HG02763 (cell line): Measurements from ENCODE around the gene BUB3.
A peak's percentile ranks its signal among the peaks of the same experiment; 100 is the strongest.
"Not testable (repeated sequence)": the region's sequence is repeated elsewhere in the genome, so short reads cannot be mapped to it uniquely, and the experiment has no call there.

Experiments used
- ATAC-seq: cut with Tn5 transposase; IDR thresholded peaks from one replicate; pipeline ENCODE4 v1.9.1; 2021; ENCODE audit warnings: mild to moderate bottlenecking, moderate library complexity; ENCODE audit not compliant: unreplicated experiment

Gene BUB3

DNA sequence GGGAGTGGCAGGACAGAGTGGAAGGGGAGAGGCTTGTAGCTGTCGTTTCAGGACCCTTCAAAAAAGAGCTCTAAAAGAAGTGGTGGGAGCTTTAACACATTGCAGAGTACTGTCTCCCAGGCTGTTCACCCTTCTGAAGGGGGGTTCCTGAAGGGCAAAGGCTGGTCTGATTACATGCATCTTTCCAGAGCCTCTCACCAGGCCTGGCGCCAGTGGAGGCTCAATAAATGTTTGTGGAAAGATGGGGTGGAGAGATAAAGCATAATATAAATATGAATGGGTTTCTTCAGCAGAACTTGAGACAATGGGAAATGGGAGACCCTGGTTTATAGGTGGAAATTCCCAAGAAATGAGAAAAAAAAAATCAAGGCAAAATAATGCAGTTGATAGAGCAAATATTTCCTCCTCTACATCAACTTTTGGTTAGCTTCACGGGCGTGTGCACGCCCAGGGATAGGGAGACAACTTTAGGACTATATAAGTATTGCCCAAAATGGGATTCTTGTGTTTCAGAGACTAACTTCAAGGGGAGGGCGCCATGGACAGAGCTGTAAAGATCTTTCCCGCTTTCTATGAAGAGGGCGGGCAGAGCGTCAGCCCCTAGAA is 613 bp upstream of the BUB3 start:
- no peak for ATAC-seq

DNA sequence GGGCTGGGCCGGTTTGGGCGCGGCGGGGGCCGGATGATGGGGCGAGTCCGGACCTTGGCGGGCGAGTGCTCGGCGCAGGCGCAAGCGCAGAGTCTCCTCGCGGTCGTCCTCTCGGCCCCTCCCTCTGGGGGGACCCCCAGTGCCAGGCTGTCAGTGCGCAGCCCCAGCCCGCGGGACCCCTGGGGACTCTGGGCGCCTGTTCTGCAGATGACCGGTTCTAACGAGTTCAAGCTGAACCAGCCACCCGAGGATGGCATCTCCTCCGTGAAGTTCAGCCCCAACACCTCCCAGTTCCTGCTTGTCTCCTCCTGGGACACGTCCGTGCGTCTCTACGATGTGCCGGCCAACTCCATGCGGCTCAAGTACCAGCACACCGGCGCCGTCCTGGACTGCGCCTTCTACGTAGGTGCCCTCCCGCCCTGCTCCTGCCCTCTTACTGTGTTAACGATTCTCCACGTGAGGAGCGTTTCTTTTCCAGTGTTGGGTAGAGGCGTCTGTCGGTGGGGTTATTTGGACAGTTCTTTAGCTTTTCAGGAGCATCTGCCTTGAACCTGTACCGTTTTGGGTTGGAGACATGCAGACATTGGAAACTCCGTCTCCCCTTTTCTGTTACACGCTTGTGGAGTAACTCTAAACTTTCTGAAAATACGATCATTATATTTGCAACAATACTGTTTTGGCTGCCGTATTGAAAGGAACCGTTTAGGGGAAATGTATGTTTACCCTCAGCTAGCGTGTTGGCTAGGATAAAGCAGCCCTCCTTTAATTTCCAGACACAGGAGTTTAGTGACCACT is 706 bp downstream of the BUB3 start:
- ATAC-seq, result peak; percentile 47

DNA sequence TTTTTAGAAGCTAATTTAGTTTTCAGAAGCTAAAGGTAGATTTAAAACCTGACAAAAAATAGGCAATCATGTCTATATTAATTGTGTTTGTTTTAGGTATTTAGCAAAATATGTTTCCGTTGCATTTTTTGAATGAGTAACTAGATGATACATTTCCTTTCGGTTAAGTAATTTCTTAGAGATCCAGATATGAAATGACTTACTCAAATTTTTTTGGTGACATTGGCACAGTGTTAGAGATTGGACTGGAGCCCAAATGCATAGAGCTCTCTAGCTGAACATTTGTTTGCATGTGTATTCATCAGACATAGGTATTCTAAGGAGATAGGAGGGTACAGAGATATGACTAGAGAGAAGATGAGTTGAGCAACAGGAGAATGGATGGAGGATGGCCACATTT is 1.9 kb downstream of the BUB3 start:
- no peak for ATAC-seq

DNA sequence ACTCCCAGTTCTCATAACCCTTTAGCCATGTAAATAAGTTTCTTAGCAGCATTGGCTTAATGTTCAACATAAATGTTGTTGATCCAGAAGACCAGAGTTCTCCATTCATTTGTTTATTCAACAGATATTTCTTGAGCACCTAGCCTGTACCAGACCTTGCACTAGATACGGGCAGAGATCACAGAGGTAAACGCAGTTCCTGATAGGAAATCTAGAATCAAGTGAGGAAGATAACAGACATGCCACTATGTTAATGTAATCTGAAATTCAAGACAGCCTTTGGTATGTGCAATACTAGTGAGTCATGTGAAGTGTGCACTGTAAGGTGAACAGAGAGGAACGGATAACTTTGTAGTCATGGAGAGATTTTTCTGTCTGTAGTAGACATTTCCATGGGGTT is 3.0 kb downstream of the BUB3 start:
- no peak for ATAC-seq

DNA sequence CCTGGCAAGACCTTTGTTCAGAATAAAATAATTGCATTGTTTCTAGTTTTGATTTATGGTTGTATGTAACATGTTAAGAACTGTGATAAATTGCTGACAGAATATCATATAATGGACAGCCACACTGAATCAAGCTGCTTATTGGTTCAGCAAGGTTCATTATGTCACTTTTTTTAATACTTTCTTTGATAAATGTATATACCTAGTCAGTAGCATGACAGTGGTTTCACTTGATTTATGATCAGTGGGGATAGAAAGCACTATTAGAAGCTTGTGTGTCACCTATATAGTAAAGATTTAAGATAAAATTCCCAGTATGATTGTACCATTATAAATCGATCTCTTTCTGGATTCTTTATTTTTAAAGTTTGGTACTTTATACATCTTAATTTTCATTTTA is 4.5 kb downstream of the BUB3 start:
- ATAC-seq, result no peak

DNA sequence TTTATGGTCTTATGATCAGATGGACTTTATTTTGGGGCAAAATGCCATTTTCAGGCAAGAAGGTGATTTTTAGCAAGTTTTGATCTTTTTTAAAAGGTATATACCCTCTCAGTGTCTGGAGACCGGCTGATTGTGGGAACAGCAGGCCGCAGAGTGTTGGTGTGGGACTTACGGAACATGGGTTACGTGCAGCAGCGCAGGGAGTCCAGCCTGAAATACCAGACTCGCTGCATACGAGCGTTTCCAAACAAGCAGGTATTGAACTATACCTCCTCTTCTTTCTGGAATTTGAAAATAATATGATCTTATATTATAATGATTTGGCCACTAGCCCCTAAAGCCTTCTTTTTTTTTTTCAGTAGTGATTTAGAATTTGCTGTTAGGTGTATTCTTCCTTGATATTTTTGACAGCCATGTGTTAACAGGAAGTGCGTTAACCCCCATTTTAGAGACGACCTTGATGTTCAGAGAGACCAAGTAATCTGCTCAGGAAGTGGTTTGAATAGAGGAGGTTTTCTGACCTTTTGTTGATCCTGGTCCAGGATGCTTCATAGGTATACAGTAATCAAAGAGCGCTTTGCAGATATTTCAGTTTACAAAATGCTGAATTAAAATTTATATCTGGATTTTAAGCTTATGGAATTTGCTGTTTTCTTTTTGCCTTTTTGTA is 6.2 kb downstream of the BUB3 start:
- no peak for ATAC-seq

DNA sequence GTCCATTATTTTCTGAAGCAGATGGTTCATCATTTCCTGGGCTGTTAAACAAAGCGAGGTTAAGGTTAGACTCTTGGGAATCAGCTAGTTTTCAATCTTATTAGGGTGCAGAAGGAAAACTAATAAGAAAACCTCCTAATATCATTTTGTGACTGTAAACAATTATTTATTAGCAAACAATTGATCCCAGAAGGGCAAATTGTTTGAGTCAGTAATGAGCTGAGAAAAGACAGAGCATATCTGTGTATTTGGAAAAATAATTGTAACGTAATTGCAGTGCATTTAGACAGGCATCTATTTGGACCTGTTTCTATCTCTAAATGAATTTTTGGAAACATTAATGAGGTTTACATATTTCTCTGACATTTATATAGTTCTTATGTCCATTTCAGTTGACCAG is 10.1 kb downstream of the BUB3 start:
- ATAC-seq, result no peak

DNA sequence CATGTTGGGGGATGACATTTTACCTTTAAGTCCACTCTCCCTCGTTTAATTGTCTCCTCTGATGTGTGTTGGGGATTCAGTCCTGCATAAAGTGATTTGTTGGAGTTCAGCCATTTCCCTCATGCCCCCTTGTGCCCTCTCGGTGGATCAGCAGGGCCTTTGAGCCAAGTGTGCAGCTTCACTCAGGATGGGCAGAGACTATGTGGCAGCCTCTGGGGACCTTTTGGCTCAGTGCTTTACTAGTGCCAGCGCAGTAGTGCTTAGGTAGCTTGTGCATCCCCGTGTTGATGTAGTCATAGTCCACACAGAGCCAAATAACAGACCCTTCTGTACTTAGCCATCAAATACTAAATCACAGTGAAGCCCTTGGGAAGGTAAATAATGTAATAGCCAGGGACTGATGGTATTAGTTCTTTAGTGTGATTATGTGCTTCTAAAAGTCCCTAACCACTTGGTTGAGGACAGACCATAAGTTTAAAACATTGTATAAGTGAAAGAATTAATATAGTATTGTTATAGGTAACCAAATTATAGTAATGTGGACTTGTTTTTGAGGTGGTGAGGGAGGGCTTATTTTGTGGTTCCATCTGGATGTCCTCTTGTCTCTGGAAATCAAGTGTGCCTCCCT is 11.4 kb downstream of the BUB3 start:
- no peak for ATAC-seq

DNA sequence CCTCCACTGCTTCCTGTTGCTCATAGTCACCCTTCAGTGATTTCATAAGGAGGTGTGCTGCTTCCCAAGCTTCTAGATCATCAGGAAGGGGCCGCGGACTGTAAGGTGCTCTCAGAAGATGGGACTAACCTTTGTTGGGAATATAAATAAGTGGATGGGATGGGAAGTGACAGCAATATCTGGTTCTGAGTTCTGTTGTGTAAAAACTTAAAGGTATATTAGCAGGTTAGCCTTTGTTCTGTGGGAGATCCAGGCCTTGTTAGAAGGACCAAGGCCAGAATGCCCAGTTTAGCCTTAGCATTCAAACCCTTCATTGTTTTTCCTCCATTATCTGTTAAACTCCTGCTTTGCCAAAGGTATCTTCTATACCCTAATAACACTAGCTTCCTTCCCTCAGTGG is 12.4 kb downstream of the BUB3 start:
- no peak for ATAC-seq

DNA sequence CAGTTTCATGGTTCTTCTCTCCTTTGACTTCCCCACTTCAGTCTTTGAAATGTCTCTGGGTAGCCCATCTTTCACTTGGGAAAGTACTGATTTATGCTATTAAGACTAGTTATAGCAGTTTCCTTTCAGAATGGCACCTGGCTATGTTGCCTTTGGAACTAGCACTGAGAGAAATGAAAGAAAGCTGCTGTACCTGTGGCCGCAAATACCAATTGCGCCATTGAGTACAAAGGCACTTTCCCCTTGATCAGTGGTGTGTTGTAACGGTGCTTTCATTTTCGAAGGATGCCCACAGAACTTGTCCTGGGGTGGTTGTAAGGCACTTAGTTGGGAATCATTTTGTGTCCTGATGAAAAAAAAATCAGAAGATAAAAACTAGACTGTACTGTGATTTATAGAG is 16.8 kb downstream of the BUB3 start:
- no peak for ATAC-seq

DNA sequence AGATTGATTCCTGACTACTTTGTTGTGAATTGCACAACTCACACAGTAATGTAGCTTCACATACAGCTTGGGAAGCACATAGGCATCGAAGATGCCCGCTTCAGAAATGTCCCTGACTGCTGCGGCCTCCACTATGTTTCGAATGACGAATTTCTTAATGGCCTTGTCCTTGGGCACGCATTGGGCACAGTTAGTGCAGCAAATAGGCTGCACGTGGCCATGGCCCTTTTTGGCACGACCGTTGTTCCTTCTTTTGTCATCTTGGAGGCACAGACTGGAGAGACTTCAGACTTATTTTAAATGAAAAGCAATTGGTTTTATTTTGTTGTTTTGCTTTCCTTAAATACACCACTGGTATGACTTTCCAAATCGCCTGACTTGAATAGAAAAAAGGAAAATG is 17.4 kb downstream of the BUB3 start:
- ATAC-seq, result not testable (repeated sequence)

DNA sequence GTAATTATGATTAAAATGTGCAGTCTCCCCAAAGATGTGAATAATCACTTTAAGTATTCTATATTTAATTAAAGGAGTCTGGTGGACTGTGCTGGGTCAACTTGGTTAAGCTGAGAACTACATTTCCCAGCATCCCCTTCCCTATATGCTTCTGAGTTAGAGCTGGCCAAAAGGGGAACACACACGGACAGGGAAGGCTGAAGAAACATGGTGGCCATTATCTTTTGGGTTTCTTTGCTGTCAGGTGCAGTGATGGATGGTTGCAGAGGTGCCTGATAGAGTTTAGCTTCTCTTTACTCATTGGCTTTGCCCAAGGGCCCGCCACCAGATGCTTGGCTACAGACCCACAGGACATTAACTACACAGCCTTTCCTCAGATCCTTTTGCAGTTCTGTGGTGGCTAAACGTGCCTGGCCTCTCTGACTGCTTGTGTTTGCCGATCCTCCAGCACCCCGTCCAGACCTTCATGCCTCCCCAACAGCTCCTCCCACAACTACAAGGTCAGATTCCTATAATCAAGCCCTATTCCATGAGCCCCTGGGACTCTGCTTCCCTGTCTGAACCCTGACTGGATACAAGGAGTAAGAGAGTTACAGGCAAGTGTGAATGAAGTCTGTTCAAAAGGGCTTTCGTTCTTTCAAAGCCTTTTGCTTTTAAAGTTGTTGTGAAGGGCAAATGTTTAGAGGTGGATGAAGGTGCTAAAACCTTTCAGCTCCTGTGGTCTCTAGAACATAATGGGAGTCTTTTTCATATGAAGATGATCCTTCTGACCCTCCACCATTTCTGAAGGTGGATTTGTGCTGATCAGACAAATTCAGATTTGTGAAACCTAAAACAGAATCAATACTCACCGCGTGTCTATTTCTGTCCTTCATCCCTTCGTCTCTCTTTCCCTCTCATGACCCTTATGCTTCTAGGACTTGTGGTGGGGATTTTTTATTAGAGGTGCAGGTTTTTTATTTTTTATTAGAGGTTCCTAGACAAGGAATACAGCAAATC is 21.5 kb downstream of the BUB3 start:
- no peak for ATAC-seq

DNA sequence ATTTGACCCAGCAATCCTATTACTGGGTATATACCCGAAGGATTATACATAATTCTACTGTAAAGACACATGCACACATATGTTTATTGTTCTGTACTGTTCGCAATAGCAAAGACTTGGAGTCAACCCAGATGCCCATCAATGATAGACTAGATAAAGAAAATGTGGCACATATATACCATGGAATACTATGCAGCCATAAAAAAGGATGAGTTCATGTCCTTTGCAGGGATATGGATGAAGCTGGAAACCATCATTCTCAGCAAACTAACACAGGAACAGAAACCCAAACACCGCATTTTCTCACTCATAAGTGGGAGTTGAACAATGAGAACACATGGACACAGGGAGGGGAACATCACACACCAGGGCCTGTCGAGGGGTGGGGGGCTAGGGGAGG is 24.2 kb downstream of the BUB3 start:
- not testable (repeated sequence) for ATAC-seq

DNA sequence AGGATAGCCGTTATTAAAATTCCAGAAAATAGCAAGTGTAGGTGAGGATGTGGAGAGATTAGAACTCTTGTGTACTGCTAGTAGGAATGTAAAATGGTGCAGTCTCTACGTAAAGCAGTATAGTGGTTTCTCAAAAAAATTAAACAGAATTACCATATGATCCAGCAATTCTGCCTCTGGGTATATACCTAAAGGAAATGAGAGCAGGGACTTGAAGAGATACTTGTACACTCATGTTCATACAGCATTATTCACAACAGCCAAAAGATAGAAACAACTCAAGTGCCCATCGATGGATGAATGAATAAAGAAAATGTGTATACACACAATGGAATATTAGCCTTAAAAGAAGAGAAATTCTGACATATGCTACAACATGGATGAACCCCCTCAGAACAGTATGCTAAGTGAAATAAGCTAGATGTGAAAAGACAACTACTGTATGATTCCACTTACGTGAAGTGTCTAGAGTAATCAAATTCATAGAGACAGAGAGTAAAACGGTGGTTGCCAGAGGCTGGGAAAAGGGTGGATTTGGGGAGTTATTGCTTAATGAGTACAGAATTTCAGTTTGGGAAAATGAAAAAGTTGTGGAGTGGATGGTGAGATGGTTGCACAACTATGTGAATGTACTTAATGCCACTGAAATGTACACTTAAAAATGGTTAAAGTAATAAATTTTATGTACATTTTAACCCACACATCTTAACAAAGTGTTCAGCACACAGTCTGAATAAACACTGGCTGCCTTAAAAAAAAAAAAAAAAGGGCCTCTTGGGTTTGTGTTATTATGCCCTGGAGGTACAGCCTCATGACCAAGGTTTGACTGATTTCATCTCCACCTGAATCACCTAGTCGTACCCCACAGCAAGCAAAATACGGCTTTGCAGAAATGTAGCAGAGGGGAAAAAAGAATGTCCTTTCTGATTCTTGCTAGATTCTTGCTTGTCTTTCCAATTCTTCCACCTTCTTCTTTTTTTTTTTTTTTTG is 26.2 kb downstream of the BUB3 start:
- ATAC-seq, result no peak

DNA sequence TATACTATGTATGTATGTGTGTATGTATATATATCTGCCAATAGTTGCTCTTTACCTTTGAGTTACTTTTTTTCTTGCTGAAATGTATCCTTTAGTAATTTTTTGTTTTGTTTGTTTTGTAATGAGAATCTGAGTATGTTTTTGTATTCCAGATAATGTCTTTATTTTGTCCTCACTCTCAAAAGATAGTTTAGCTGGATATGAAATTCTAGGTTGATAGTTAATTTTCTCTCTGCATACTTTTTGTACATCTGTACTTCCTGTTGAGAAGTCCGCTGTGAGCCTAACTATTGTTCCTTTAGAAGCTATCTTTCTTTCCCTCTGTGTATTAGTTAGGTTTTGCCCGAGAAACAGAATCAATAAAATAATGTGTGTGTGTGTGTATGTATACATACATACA is 29.5 kb downstream of the BUB3 start:
- ATAC-seq, result no peak

DNA sequence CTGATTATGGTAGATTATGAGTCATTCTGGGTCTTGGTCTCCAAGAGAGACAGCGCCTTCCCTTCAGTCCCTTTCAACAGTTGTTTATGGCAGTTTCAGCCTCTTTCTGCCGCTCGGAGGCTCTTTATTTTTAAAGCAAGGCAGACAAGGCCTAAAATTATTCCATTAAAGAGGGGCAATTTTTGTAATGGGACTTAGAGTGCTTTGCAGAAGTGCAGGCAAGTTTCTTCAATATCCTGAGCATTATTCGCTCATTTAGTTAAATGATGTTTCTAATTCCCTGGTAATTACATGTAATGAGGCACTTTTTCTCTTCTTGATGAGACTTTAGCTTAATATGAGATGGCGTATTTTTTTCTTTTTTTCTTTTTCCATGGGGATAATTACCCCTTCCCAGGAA is 33.6 kb downstream of the BUB3 start:
- ATAC-seq, result no peak

DNA sequence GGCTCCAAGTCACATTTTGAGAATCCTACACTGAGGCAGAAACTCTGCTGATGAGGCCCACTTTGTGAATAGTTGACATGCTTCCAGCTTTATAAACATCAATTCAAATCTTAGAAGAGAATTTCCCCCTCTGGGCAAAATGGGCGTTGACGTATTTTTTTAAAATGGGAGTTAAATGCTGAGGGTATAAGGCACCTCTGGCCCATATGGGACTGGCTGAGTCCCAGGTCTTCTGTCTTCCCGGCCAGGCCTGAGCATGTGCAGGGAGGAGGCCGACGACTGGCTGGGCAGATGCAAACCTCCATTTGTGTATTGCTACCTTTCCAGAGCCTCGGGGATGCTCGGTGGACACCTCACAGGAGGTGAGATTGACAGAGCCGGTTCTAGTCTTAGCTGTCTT is 37.7 kb downstream of the BUB3 start:
- ATAC-seq, result no peak

DNA sequence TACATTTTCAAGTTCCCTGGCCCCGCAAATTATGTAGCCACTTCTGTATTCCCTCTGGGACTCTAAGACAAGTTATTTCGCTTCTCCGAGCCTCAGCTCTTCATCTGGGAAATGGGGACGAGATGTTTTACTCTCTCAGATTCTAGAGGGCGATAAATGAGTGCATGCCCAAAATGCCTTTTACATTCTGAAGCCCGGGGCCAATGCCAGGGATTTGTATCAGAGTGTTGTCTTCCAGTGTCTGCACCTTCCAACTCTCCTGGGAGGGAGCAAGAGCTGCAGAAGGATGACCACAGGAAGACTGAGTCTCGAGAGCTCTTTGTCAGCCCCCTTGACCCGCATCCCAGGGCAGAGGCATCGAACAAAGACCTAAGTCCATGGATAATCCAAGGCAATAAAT is 39.9 kb downstream of the BUB3 start:
- ATAC-seq, result no peak

DNA sequence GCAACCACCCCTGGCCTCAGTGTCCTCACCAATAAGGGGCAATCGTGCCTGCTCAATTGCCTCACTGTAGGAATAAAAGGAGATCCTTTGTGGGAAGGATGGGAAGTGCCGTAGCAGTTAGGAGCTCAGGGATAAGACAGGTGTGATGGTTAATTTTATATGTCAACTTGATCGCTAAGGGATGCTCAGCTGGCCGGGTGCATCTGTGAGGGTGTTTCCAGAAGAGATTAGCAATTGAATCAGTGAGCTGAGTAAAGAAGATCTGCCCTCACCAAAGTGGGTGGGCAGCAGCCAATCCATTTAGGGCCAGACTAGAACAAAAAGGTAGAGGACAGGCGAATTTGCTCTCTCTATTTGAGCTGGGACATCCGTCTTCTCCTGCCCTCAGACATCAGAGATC is 46.3 kb downstream of the BUB3 start:
- no peak for ATAC-seq
